NB4 (cell line): Measurements from ENCODE around the gene NFAT5.
"Not testable (repeated sequence)": the region's sequence is repeated elsewhere in the genome, so short reads cannot be mapped to it uniquely, and the experiment has no call there.

Experiments used
- DNase-seq: peaks from one replicate; pipeline ENCODE4 v3.0.0; 2010; ENCODE audit warnings: low read depth
- H3K4me3 ChIP-seq: one replicate; pipeline ENCODE4 v1.5.1; 2011; ENCODE audit warnings: mild to moderate bottlenecking, low read depth, low read length, moderate library complexity
- MYC ChIP-seq: IDR thresholded peaks from 2 replicates; pipeline ENCODE4 v1.6.1; 2011; ENCODE audit warnings: low read depth, low read length
- POLR2A ChIP-seq: IDR thresholded peaks from 2 replicates; pipeline ENCODE4 v1.6.1; 2011; ENCODE audit warnings: mild to moderate bottlenecking; ENCODE audit not compliant: insufficient read length; ENCODE audit errors: extremely low read depth
- TF ChIP-seq, protein P1 (sequence below): IDR thresholded peaks from one replicate; pipeline ENCODE4 v1.5.1; 2012; ENCODE audit warnings: low read depth, low read length
- TF ChIP-seq, protein P2 (sequence below): IDR thresholded peaks from 2 replicates; pipeline ENCODE4 v1.6.1; 2011; ENCODE audit warnings: low read depth, low read length

The NFAT5 gene

DNA sequence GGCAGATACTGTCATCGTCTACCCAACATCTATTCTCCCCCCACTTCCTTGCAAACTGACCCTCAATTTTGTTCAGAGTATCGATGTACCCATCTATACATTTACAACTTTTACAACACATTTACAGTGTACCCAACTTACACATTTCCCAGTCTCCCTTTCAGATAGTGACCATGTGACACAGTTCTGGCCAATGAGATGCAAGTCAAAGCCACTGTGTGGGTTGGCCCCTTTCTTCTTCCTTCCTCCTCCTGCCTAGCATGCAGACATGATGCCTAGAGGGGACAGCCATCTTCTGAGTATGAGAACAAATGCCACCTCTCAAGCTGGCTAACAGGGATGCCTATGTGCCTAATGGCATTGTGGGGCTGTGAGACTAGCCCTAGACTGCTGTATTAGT, 11.3 kb upstream of the NFAT5 start:
- TF ChIP-seq, protein P1, sequence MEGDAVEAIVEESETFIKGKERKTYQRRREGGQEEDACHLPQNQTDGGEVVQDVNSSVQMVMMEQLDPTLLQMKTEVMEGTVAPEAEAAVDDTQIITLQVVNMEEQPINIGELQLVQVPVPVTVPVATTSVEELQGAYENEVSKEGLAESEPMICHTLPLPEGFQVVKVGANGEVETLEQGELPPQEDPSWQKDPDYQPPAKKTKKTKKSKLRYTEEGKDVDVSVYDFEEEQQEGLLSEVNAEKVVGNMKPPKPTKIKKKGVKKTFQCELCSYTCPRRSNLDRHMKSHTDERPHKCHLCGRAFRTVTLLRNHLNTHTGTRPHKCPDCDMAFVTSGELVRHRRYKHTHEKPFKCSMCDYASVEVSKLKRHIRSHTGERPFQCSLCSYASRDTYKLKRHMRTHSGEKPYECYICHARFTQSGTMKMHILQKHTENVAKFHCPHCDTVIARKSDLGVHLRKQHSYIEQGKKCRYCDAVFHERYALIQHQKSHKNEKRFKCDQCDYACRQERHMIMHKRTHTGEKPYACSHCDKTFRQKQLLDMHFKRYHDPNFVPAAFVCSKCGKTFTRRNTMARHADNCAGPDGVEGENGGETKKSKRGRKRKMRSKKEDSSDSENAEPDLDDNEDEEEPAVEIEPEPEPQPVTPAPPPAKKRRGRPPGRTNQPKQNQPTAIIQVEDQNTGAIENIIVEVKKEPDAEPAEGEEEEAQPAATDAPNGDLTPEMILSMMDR: no peak
- TF ChIP-seq MYC (no peak), POLR2A (no peak)
- TF ChIP-seq, protein P2, sequence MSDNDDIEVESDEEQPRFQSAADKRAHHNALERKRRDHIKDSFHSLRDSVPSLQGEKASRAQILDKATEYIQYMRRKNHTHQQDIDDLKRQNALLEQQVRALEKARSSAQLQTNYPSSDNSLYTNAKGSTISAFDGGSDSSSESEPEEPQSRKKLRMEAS: no peak
- DNase-seq: peak; percentile 56
- no peak overlapping the region for H3K4me3 ChIP-seq

DNA sequence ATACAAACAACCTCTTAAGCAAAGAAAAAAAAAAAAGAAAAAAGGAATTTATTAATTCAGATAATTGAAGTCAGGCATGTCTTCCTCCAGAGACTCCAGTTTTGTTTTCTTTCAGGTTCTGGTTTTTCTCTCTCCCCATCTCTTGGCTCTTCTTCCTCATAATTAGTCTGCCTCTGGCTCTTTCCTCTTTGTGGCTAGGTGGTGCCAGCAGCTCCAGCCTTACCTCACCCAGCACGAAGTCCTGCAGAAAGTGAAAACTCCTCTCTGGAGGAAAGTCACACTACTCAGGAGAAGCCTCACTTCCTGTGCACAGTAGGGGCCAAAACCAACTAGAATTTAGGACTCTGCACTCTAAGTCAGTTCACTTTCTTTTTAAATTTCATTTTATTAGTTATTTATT, 10.3 kb upstream of the NFAT5 start:
- DNase-seq: peak; percentile 57
- TF ChIP-seq, protein P2: no peak
- TF ChIP-seq, protein P1: no peak
- TF ChIP-seq MYC (no peak), POLR2A (no peak)
- H3K4me3 ChIP-seq: no peak overlapping the region

DNA sequence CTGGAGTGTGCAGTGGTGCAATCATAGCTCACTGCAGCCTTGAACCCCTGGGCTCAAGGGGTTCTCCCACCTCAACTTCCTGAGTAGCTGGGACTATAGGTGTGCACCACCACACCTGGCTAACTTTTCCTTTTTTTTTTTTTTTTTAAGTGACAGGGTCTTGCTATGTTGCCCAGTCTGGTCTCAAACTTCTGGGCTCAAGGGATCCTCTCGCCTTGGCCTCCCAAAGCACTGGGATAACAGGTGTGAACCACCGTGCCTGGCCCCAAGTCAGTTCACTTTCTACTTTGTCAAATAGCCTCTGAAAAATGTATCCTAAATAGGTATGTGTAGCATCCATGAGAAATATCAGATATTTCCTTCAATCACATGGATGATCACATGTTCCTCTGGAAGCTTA, 9.9 kb upstream of the NFAT5 start:
- H3K4me3 ChIP-seq: no peak overlapping the region
- TF ChIP-seq, protein P2: no peak
- TF ChIP-seq MYC: no peak
- TF ChIP-seq, protein P1: no peak
- TF ChIP-seq POLR2A: no peak
- no peak for DNase-seq

DNA sequence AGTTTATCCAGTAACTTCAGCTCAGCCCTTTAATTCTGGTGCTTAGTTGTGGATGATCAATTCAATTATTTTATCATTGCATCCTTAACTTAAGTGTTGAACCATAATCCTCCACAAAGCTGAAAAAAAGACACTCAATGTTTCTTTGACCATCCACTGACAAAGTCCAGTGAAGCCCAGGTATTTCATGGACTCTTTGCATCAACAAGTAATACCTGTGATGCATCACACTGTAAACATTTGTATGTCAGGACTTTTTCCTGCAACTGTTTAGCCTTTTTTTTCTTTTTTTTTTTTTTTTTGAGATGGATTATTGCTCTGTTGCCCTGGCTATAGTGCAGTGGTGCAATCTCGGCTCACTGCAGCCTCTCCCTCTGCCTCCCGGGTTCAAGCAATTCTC, 6.6 kb upstream of the NFAT5 start:
- H3K4me3 ChIP-seq: no peak overlapping the region
- TF ChIP-seq, protein P2: no peak
- TF ChIP-seq POLR2A: no peak
- TF ChIP-seq MYC: no peak
- TF ChIP-seq, protein P1: no peak
- DNase-seq: no peak

DNA sequence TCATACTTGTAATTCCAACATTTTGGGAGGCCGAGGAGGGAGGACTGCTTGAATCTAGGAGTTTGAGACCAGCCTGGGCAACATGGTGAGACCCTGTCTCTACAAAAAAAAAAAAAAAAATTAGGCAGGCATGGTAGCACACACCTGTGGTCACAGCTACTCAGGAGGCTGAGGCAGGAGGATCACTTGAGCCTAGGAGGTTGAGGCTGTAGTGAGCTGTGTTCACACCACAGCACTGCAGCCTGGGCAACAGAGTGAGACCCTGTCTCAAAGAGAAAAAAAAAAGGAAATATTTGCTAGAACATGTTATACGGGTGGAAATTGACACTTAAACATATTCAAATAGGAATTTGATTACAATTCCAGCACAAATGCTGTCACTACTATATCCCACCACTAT, 4.4 kb upstream of the NFAT5 start:
- not testable (repeated sequence) for H3K4me3 ChIP-seq, DNase-seq

DNA sequence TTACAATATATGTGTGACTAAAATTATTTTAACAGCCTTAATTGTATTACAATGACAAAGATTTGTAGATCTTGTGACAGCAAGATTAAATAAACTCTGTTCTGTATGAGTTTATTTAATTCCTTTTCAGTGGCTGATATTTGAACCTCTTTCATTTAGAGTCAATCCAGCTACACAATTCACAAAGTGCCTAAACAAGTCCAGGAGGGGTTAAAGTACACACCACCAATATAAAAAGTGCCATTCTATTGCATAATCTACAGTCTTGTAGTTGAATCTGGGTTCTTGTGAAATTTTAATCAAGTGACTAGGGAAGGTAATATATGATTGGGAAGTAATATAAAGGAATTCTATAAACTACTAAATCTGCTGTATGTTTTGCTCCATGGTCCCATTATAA, 3.9 kb upstream of the NFAT5 start:
- peak; percentile 23 for DNase-seq
- TF ChIP-seq, protein P2: no peak
- no peak for TF ChIP-seq POLR2A
- TF ChIP-seq MYC: no peak
- TF ChIP-seq, protein P1: no peak
- H3K4me3 ChIP-seq: no peak overlapping the region
